ENCODE data around the gene EXOC4. TPM values are rescaled to one million over a fixed set of nuclear protein-coding genes. Genes with fewer than 3 reads are reported as not detected.

The EXOC4 gene
- total RNA-seq, 1 experiment from 2014 or later: 75.8 TPM

DNA sequence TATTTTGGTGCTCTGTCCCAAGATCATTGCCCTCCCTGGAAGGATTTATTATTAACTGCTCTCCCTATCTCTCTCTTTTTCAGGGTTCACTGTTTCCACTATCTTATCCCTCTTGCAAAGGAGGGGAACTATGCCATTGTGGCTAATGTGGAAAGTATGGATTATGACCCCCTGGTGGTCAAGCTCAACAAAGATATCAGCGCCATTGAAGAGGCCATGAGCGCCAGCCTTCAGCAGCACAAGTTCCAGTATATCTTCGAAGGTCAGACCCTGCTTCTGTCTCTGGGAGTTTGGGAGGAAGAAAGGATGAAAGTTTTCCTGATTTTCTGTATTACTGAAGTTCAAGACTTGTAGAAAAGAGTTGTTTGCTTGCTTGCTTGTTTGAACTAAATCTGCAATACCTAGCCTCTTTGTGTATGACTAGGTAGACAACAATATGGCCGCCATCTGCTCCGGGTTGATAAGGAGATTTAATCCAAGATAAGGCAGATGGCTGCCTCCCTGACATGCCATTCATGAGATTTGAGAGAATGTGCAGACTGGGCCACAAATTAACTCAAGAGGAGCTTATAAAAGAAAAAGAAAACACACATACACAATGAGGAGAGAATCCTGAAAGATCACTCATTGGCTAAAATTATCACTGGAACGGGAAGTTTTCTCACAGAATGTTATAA, 752.1 kb downstream of the EXOC4 start:
- Histone ChIP-seq H3K23ac (ENCODE audit: insufficient read length, low read depth, low read length) (no peak overlapping the region), H3K27me3 (ENCODE audit: insufficient read depth, low read length) (no peaks in the 10 kb centered on the region), H3K9me3 (ENCODE audit: control insufficient read depth, low read depth, low read length) (no peaks in the 10 kb centered on the region), H4K91ac (ENCODE audit: insufficient read length, low read depth, low read length) (no peak overlapping the region), H3K4ac (ENCODE audit: low read depth, low read length) (no peak overlapping the region), H3K18ac (ENCODE audit: insufficient read length, low read depth, low read length) (no peak overlapping the region), H3K4me1 (ENCODE audit: insufficient read depth, low read length) (no peaks in the 10 kb centered on the region), H2BK20ac (ENCODE audit: low read depth, low read length, poor library complexity, severe bottlenecking) (no peak overlapping the region), H2BK5ac (ENCODE audit: insufficient read length, low read length) (no peak overlapping the region), H2BK15ac (ENCODE audit: low read depth, low read length) (no peak overlapping the region), H3K23me2 (ENCODE audit: insufficient read length, low read depth, low read length, poor library complexity, severe bottlenecking) (no peaks in the 10 kb centered on the region), H2BK120ac (ENCODE audit: low read depth, low read length, poor library complexity, severe bottlenecking) (no peak overlapping the region), H3K27ac (ENCODE audit: insufficient read length, low read depth, low read length) (no peak overlapping the region), H2BK12ac (ENCODE audit: insufficient read length, low read depth, low read length) (no peak overlapping the region), H2AFZ (ENCODE audit: low read length) (no peak overlapping the region), H3K79me1 (ENCODE audit: insufficient read depth, low read depth, low read length, poor library complexity, severe bottlenecking) (no peaks in the 10 kb centered on the region), H4K5ac (ENCODE audit: insufficient read length, low read depth, low read length) (no peak overlapping the region), H3K4me2 (ENCODE audit: insufficient read depth, insufficient read length, low read length) (no peak overlapping the region), H2AK5ac (ENCODE audit: insufficient read length, low read length) (no peak overlapping the region), H4K8ac (replicated peaks; ENCODE audit: insufficient read length, low read depth, low read length) (no peak overlapping the region), H3T11ph (ENCODE audit: low read length) (no peak overlapping the region), H4K20me1 (ENCODE audit: control insufficient read depth, insufficient read depth, insufficient read length) (no peaks in the 10 kb centered on the region), H3K9ac (ENCODE audit: extremely low read depth, insufficient read length, low read length) (no peak overlapping the region), H3K79me2 (ENCODE audit: insufficient read depth, low read length) (no peaks in the 10 kb centered on the region), H3K14ac (ENCODE audit: insufficient read depth, low read length) (no peak overlapping the region), H3K56ac (ENCODE audit: insufficient read length, low read depth, low read length) (no peak overlapping the region)
- TF ChIP-seq, protein P1, sequence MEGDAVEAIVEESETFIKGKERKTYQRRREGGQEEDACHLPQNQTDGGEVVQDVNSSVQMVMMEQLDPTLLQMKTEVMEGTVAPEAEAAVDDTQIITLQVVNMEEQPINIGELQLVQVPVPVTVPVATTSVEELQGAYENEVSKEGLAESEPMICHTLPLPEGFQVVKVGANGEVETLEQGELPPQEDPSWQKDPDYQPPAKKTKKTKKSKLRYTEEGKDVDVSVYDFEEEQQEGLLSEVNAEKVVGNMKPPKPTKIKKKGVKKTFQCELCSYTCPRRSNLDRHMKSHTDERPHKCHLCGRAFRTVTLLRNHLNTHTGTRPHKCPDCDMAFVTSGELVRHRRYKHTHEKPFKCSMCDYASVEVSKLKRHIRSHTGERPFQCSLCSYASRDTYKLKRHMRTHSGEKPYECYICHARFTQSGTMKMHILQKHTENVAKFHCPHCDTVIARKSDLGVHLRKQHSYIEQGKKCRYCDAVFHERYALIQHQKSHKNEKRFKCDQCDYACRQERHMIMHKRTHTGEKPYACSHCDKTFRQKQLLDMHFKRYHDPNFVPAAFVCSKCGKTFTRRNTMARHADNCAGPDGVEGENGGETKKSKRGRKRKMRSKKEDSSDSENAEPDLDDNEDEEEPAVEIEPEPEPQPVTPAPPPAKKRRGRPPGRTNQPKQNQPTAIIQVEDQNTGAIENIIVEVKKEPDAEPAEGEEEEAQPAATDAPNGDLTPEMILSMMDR (conservative IDR thresholded peaks at IDR 0.05): no peak
- no peak for DNase-seq
- no peaks in the 10 kb centered on the region for H3K9me3 Mint-ChIP-seq
- no peaks in the 10 kb centered on the region for H3K27me3 Mint-ChIP-seq (ENCODE audit: low read depth)
- H3K4me3 Mint-ChIP-seq: no peak overlapping the region
- WGBS (ENCODE audit: extremely low coverage, insufficient read length, low lambda C conversion rate): no CpG with 5 or more reads among the region's 6 CpGs
- H3K27ac Mint-ChIP-seq: no peak overlapping the region; a peak in 1 of 7 replicates
- peaks cover 6 to 8% (median 6%) of the 10 kb centered on the region in 3 experiments; a peak in 6 of 7 replicates for H3K36me3 Mint-ChIP-seq (ENCODE audit: insufficient read depth in 1 of 3, low read depth in 3 of 3)
- H3K4me1 Mint-ChIP-seq: peaks cover 0 to 3% of the 10 kb centered on the region in 2 experiments; a peak in 1 of 4 replicates
